ENCODE measurements around the gene AK9.

AK9 gene

GRCh38 chr6:109515781-109516409 lies 175.1 kb downstream of the AK9 start:
- H3K79me1 ChIP-seq (ENCODE audit: low read length): peaks cover 3% of the 10 kb centered on the region
- H4K12ac ChIP-seq (ENCODE audit: low read depth, low read length): no peak overlapping the region
- no peak overlapping the region for H3K27ac ChIP-seq (ENCODE audit: low read depth, low read length)
- no peak overlapping the region for H2BK5ac ChIP-seq (ENCODE audit: low read depth, low read length, poor library complexity)
- no peak overlapping the region for H4K91ac ChIP-seq (ENCODE audit: low read depth, low read length)
- no peak overlapping the region for H3K23ac ChIP-seq (ENCODE audit: low read length)
- H2AK5ac ChIP-seq (ENCODE audit: low read length): no peak overlapping the region
- H3K79me2 ChIP-seq (ENCODE audit: control insufficient read depth, insufficient read depth, low read length, poor library complexity): no peaks in the 10 kb centered on the region
- H3K4me1 ChIP-seq (ENCODE audit: control insufficient read depth in 1 of 2, insufficient read depth in 2 of 2, low read length in 2 of 2): peaks cover 2 to 7% of the 10 kb centered on the region in 2 experiments
- no peak overlapping the region for H3K4me3 ChIP-seq (ENCODE audit: low read depth, low read length)
- no peak overlapping the region for H3K4ac ChIP-seq (ENCODE audit: low read depth, low read length)
- no peak overlapping the region for H3K14ac ChIP-seq (ENCODE audit: low read length)
- no peaks in the 10 kb centered on the region for H3K9me3 ChIP-seq (ENCODE audit: insufficient read depth, low read depth, low read length)
- H3K27me3 ChIP-seq (ENCODE audit: insufficient read depth, low read length): no peaks in the 10 kb centered on the region
- DNase-seq: no peak
- H3K4me2 ChIP-seq (ENCODE audit: low read length): no peak overlapping the region
- H2BK12ac ChIP-seq (ENCODE audit: low read length): no peak overlapping the region
- WGBS (ENCODE audit: extremely low coverage, insufficient coverage, insufficient read length): no CpG with 5 or more reads among the region's 6 CpGs
- no peak overlapping the region for H2BK120ac ChIP-seq (ENCODE audit: insufficient read depth, low read length, poor library complexity)
- no peak overlapping the region for H2AFZ ChIP-seq (ENCODE audit: insufficient read depth, low read length, poor library complexity)
- H3K36me3 ChIP-seq (ENCODE audit: control insufficient read depth in 1 of 2, insufficient read depth in 2 of 2, low read length in 2 of 2): no peaks in the 10 kb centered on the region
- no peak overlapping the region for H4K8ac ChIP-seq (ENCODE audit: low read depth, low read length)
- H3K18ac ChIP-seq (ENCODE audit: low read length): no peak overlapping the region
- no peak overlapping the region for H3K9ac ChIP-seq (ENCODE audit: low read length)

- Histone ChIP-seq H3K79me2 (ENCODE audit: control insufficient read depth, insufficient read depth, low read length, poor library complexity) (no peaks in the 10 kb centered on the region), H4K12ac (ENCODE audit: low read depth, low read length) (no peak overlapping the region), H4K91ac (ENCODE audit: low read depth, low read length) (no peak overlapping the region), H3K14ac (ENCODE audit: low read length) (no peak overlapping the region), H3K27ac (ENCODE audit: low read depth, low read length) (no peak overlapping the region), H3K4me2 (ENCODE audit: low read length) (no peak overlapping the region), H2BK120ac (ENCODE audit: insufficient read depth, low read length, poor library complexity) (no peak overlapping the region), H3K9ac (ENCODE audit: low read length) (no peak overlapping the region), H3K18ac (ENCODE audit: low read length) (no peak overlapping the region), H3K4me3 (ENCODE audit: low read depth, low read length) (no peak overlapping the region), H3K79me1 (ENCODE audit: low read length) (peaks cover 3% of the 10 kb centered on the region), H2AFZ (ENCODE audit: insufficient read depth, low read length, poor library complexity) (no peak overlapping the region), H3K9me3 (ENCODE audit: insufficient read depth, low read depth, low read length) (peaks cover 6% of the 10 kb centered on the region), H2BK5ac (ENCODE audit: low read depth, low read length, poor library complexity) (no peak overlapping the region), H2BK12ac (ENCODE audit: low read length) (no peak overlapping the region), H3K23ac (ENCODE audit: low read length) (no peak overlapping the region), H4K8ac (ENCODE audit: low read depth, low read length) (no peak overlapping the region), H3K4me1 (ENCODE audit: control insufficient read depth in 1 of 2, insufficient read depth in 2 of 2, low read length in 2 of 2) (peaks cover 2 to 7% of the 10 kb centered on the region in 2 experiments), H2AK5ac (ENCODE audit: low read length) (no peak overlapping the region), H3K27me3 (ENCODE audit: insufficient read depth, low read length) (no peaks in the 10 kb centered on the region), H3K4ac (ENCODE audit: low read depth, low read length) (no peak overlapping the region), H3K36me3 (ENCODE audit: control insufficient read depth in 1 of 2, insufficient read depth in 2 of 2, low read length in 2 of 2) (no peaks in the 10 kb centered on the region)
- no CpG with 5 or more reads among the region's 3 CpGs for WGBS (ENCODE audit: extremely low coverage, insufficient coverage, insufficient read length)
- DNase-seq: no peak
These were observed 176.1 kb downstream of the AK9 start for GRCh38 chr6:109514946-109515345.

DNA sequence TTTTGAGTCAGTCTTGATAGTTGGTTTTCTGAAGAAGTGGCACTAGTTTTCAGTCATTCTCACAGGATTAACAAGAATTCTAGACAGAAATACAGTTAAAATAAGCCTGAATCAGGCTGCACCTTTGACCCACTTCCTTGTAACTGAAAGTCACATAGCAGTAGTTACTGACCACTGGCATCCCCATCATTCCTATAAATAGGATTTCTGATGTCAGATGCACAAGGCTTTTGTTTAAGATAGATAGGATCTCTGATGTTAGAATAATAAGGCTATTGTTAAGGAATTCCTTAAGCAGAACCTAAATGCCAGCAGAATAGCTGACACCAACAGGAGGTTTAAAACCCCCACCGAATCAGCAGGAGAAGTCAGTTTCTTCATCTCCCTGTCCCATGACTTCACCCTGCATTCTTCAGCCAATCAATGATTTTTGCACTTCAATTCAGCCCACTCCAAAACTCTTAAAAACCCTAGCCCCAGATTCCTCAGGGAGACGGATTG lies 177.4 kb downstream of the AK9 start:
- no peak overlapping the region for H2AK5ac ChIP-seq (ENCODE audit: low read length)
- peaks cover 3% of the 10 kb centered on the region for H3K79me1 ChIP-seq (ENCODE audit: low read length)
- H2AFZ ChIP-seq (ENCODE audit: insufficient read depth, low read length, poor library complexity): no peak overlapping the region
- peak overlapping the region; percentile 76 for H3K27ac ChIP-seq (ENCODE audit: low read depth, low read length)
- peak overlapping the region; percentile 24 for H2BK120ac ChIP-seq (ENCODE audit: insufficient read depth, low read length, poor library complexity)
- H2BK12ac ChIP-seq (ENCODE audit: low read length): no peak overlapping the region
- H3K4me3 ChIP-seq (ENCODE audit: low read depth, low read length): no peak overlapping the region
- H4K12ac ChIP-seq (ENCODE audit: low read depth, low read length): no peak overlapping the region
- peak in 1 of 2 donors; percentile 10 for DNase-seq
- no peaks in the 10 kb centered on the region for H3K79me2 ChIP-seq (ENCODE audit: control insufficient read depth, insufficient read depth, low read length, poor library complexity)
- H4K8ac ChIP-seq (ENCODE audit: low read depth, low read length): no peak overlapping the region
- WGBS (ENCODE audit: extremely low coverage, insufficient coverage, insufficient read length): no CpG with 5 or more reads among the region's 2 CpGs
- no peaks in the 10 kb centered on the region for H3K36me3 ChIP-seq (ENCODE audit: control insufficient read depth in 1 of 2, insufficient read depth in 2 of 2, low read length in 2 of 2)
- H4K91ac ChIP-seq (ENCODE audit: low read depth, low read length): no peak overlapping the region
- H3K14ac ChIP-seq (ENCODE audit: low read length): no peak overlapping the region
- peaks cover 2 to 7% of the 10 kb centered on the region in 2 experiments for H3K4me1 ChIP-seq (ENCODE audit: control insufficient read depth in 1 of 2, insufficient read depth in 2 of 2, low read length in 2 of 2)
- no peak overlapping the region for H3K18ac ChIP-seq (ENCODE audit: low read length)
- no peak overlapping the region for H3K4me2 ChIP-seq (ENCODE audit: low read length)
- H2BK5ac ChIP-seq (ENCODE audit: low read depth, low read length, poor library complexity): no peak overlapping the region
- H3K27me3 ChIP-seq (ENCODE audit: insufficient read depth, low read length): no peaks in the 10 kb centered on the region
- H3K9me3 ChIP-seq (ENCODE audit: insufficient read depth, low read depth, low read length): peaks cover 10% of the 10 kb centered on the region
- H3K4ac ChIP-seq (ENCODE audit: low read depth, low read length): no peak overlapping the region
- H3K23ac ChIP-seq (ENCODE audit: low read length): no peak overlapping the region
- no peak overlapping the region for H3K9ac ChIP-seq (ENCODE audit: low read length)

- no peak overlapping the region for H2BK5ac ChIP-seq (ENCODE audit: low read depth, low read length, poor library complexity)
- no peaks in the 10 kb centered on the region for H3K79me2 ChIP-seq (ENCODE audit: control insufficient read depth, insufficient read depth, low read length, poor library complexity)
- no peak overlapping the region for H2AFZ ChIP-seq (ENCODE audit: insufficient read depth, low read length, poor library complexity)
- WGBS (ENCODE audit: extremely low coverage, insufficient coverage, insufficient read length): no CpG with 5 or more reads among the region's 2 CpGs
- no peak overlapping the region for H4K8ac ChIP-seq (ENCODE audit: low read depth, low read length)
- H2BK12ac ChIP-seq (ENCODE audit: low read length): no peak overlapping the region
- no peak overlapping the region for H3K4me3 ChIP-seq (ENCODE audit: low read depth, low read length)
- H3K23ac ChIP-seq (ENCODE audit: low read length): no peak overlapping the region
- H3K27me3 ChIP-seq (ENCODE audit: insufficient read depth, low read length): no peaks in the 10 kb centered on the region
- no peaks in the 10 kb centered on the region for H3K36me3 ChIP-seq (ENCODE audit: control insufficient read depth in 1 of 2, insufficient read depth in 2 of 2, low read length in 2 of 2)
- H2AK5ac ChIP-seq (ENCODE audit: low read length): no peak overlapping the region
- no peak overlapping the region for H3K27ac ChIP-seq (ENCODE audit: low read depth, low read length)
- peaks cover 2 to 7% of the 10 kb centered on the region in 2 experiments for H3K4me1 ChIP-seq (ENCODE audit: control insufficient read depth in 1 of 2, insufficient read depth in 2 of 2, low read length in 2 of 2)
- H4K12ac ChIP-seq (ENCODE audit: low read depth, low read length): no peak overlapping the region
- H3K18ac ChIP-seq (ENCODE audit: low read length): no peak overlapping the region
- no peak overlapping the region for H3K9ac ChIP-seq (ENCODE audit: low read length)
- no peak overlapping the region for H4K91ac ChIP-seq (ENCODE audit: low read depth, low read length)
- H3K14ac ChIP-seq (ENCODE audit: low read length): no peak overlapping the region
- no peak overlapping the region for H3K4ac ChIP-seq (ENCODE audit: low read depth, low read length)
- H3K9me3 ChIP-seq (ENCODE audit: insufficient read depth, low read depth, low read length): peaks cover 10% of the 10 kb centered on the region
- H3K4me2 ChIP-seq (ENCODE audit: low read length): no peak overlapping the region
- peaks cover 3% of the 10 kb centered on the region for H3K79me1 ChIP-seq (ENCODE audit: low read length)
- no peak overlapping the region for H2BK120ac ChIP-seq (ENCODE audit: insufficient read depth, low read length, poor library complexity)
- DNase-seq: no peak
These were observed 178.7 kb downstream of the AK9 start for GRCh38 chr6:109512271-109512817.

Measured in trophoblast cell (in vitro differentiated cells and primary cell).